PC-3 (cell line): Measurements from ENCODE around the gene HSPH1. TPM values are rescaled to one million over a fixed set of nuclear protein-coding genes. Genes with fewer than 3 reads are reported as not detected.

ENCODE experiments used
- ATAC-seq: fragments of 200-7000 bp; cut with Tn5 transposase; 2 replicates; pipeline ENCODE4 v1.9.1; 2020; ENCODE audit warnings: mild to moderate bottlenecking, moderate library complexity
- BruUV-seq: library from RNA; stranded (reverse); fragments of 400-500 nt; replicated peaks from 2 replicates; lab custom pipeline; 2021; lab: Mats Ljungman, UMichigan
- CTCF ChIA-PET: fragments of 300-600 bp; sonication (Branson Sonifier 250); formaldehyde crosslinking; loops from one replicate; lab custom pipeline; 2022; ENCODE audit warnings: antibody characterized with exemption; lab: Charles Lee
- POLR2A ChIA-PET: fragments of 300-600 bp; sonication (Branson Sonifier 250); formaldehyde crosslinking; loops from one replicate; lab custom pipeline; 2022; ENCODE audit warnings: antibody characterized with exemption; ENCODE audit not compliant: unreplicated experiment; lab: Charles Lee
- DNase-seq: peaks from one replicate; pipeline ENCODE4 v3.0.0-alpha.2; 2015
- H2AFZ ChIP-seq: fragments of 300-600 bp; sonication (generic); 2 replicates; pipeline ENCODE4 v1.6.0; 2016; ENCODE audit warnings: antibody characterized with exemption, low read length
- H3F3A ChIP-seq: fragments of 300-600 bp; sonication (generic); one replicate; pipeline ENCODE4 v1.6.0; 2017; ENCODE audit warnings: antibody characterized with exemption, low read length, control low read depth, mild to moderate bottlenecking; ENCODE audit not compliant: unreplicated experiment
- H3K27ac ChIP-seq: fragments of 300-600 bp; sonication (generic); 2 replicates; pipeline ENCODE4 v1.5.1; 2016; ENCODE audit warnings: mild to moderate bottlenecking, low read length
- H3K27me3 ChIP-seq: fragments of 300-600 bp; sonication (generic); 2 replicates; pipeline ENCODE4 v1.6.1; 2016; ENCODE audit warnings: low read length, mixed read lengths
- H3K36me3 ChIP-seq: fragments of 300-600 bp; sonication (generic); 2 replicates; pipeline ENCODE4 v1.6.1; 2016; ENCODE audit warnings: low read depth, mixed run types, low read length, mixed read lengths
- H3K4me1 ChIP-seq: fragments of 300-600 bp; sonication (generic); 2 replicates; pipeline ENCODE4 v1.5.1; 2016; ENCODE audit warnings: low read length; ENCODE audit not compliant: insufficient read depth
- H3K4me2 ChIP-seq: fragments of 300-600 bp; sonication (generic); 2 replicates; pipeline ENCODE4 v1.6.0; 2016; ENCODE audit warnings: low read length
- H3K4me3 ChIP-seq: fragments of 300-600 bp; sonication (generic); 2 replicates; pipeline ENCODE4 v1.5.1; 2016; ENCODE audit warnings: mild to moderate bottlenecking, low read length, mixed read lengths
- H3K79me2 ChIP-seq: fragments of 300-600 bp; sonication (generic); 2 replicates; pipeline ENCODE4 v1.6.1; 2017; ENCODE audit warnings: low read length, mixed read lengths
- H3K9ac ChIP-seq: fragments of 300-600 bp; sonication (generic); 2 replicates; pipeline ENCODE4 v1.6.0; 2016; ENCODE audit warnings: mild to moderate bottlenecking, low read length
- H3K9me2 ChIP-seq: fragments of 300-600 bp; sonication (generic); replicated peaks from 2 replicates; pipeline ENCODE4 v1.6.1; 2016; ENCODE audit warnings: mixed run types, low read length, mixed read lengths
- H3K9me3 ChIP-seq: fragments of 300-600 bp; sonication (generic); 2 replicates; pipeline ENCODE4 v1.6.1; 2016; ENCODE audit warnings: low read length, mixed read lengths
- H4K20me1 ChIP-seq: fragments of 300-600 bp; sonication (generic); 2 replicates; pipeline ENCODE4 v1.6.1; 2016; ENCODE audit warnings: low read length, mixed read lengths
- CTCF ChIP-seq: fragments of 300-600 bp; sonication (generic); conservative IDR thresholded peaks from 2 replicates; pipeline ENCODE4 v1.5.1; 2017; ENCODE audit warnings: antibody characterized with exemption, low read depth, mild to moderate bottlenecking, low read length
- EZH2 ChIP-seq: fragments of 300-600 bp; sonication (generic); IDR thresholded peaks from one replicate; pipeline ENCODE4 v1.6.1; 2017; ENCODE audit warnings: antibody characterized with exemption, mild to moderate bottlenecking, low read length; ENCODE audit not compliant: unreplicated experiment
- EZH2phosphoT487 ChIP-seq: fragments of 300-600 bp; sonication (generic); IDR thresholded peaks from 2 replicates; pipeline ENCODE4 v1.6.1; 2018; ENCODE audit warnings: mild to moderate bottlenecking, antibody characterized with exemption, low read length, borderline replicate concordance
- intact Hi-C: fragments of 100-400 bp; cut with micrococcal nuclease; formaldehyde crosslinking; loops from 2 replicates; pipeline ENCODE4 v1.9.0; 2023
- total RNA-seq: library from RNA; depleted of rRNA; stranded (reverse); fragments of >200 nt; gene quantifications from 2 replicates; pipeline ENCODE4 v1.2.3, GENCODE V29; 2014

The HSPH1 gene
- total RNA-seq, 1 experiment from 2014 or later = 83.7 TPM

GRCh38 chr13:31207661-31208552 lies 46.2 kb upstream of the HSPH1 start:
- Histone ChIP-seq H3K36me3 (no peaks in the 10 kb centered on the region), H3K4me2 (no peak overlapping the region), H3K4me3 (no peak overlapping the region), H4K20me1 (no peaks in the 10 kb centered on the region), H3K9ac (no peak overlapping the region), H3K9me3 (no peaks in the 10 kb centered on the region), H2AFZ (no peak overlapping the region), H3K79me2 (no peaks in the 10 kb centered on the region), H3K27me3 (no peaks in the 10 kb centered on the region), H3K27ac (no peak overlapping the region), H3F3A (no peaks in the 10 kb centered on the region), H3K4me1 (peaks cover 12% of the 10 kb centered on the region), H3K9me2 (no peaks in the 10 kb centered on the region)
- no TSS peak for BruUV-seq
- ChIA-PET POLR2A (no interaction called here), CTCF (no interaction called here)
- ATAC-seq = no peak
- intact Hi-C loops = no loop called here
- DNase-seq = no peak
- TF ChIP-seq CTCF (no peak), EZH2 (no peak), EZH2phosphoT487 (no peak)

DNA sequence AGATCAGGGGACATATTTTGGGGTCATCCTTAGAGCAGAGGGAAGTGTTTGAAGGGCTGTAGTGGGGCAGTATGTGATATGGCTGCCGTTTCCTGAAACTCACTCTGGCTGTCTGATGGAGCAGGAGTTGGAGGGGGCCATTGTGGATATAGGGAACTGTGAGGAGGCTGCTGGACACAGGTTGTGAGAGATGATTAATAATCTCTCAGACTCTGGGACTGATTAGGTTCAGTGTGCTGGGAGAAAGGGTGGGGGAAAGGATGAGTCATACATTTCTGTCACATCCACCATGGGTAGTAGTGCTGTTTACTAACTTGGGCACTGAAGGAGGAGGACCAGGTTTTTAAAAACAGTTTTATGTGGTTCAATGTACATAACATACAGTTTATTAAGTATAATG lies 42.9 kb upstream of the HSPH1 start:
- Histone ChIP-seq H3K79me2 (peaks cover 10% of the 10 kb centered on the region), H3K4me2 (no peak overlapping the region), H3K9me3 (no peaks in the 10 kb centered on the region), H3K36me3 (no peaks in the 10 kb centered on the region), H2AFZ (no peak overlapping the region), H3K4me1 (peaks cover 25% of the 10 kb centered on the region), H3K9me2 (no peaks in the 10 kb centered on the region), H3K9ac (no peak overlapping the region), H3F3A (no peaks in the 10 kb centered on the region), H4K20me1 (no peaks in the 10 kb centered on the region), H3K27ac (no peak overlapping the region), H3K27me3 (no peaks in the 10 kb centered on the region), H3K4me3 (no peak overlapping the region)
- DNase-seq = peak; percentile 68
- peak; percentile 25; the same call in 1 of the 2 replicates for ATAC-seq
- TF ChIP-seq EZH2phosphoT487 = no peak
- no peak for TF ChIP-seq EZH2
- TF ChIP-seq CTCF = no peak
- ChIA-PET POLR2A (no interaction called here), CTCF (no interaction called here)
- intact Hi-C loops = loop anchor here (5.0 kb wide), 1 partner anchor 42 kb away; the partner anchor contains the start of gene HSPH1
- no TSS peak for BruUV-seq
